GM18951 (cell line): ENCODE measurements around the gene DUSP2.

ENCODE experiments used
- POLR2A ChIP-seq: IDR thresholded peaks from 4 replicates; pipeline ENCODE4 v1.6.1; 2011; ENCODE audit warnings: mild to moderate bottlenecking; ENCODE audit not compliant: insufficient read length, insufficient read depth; ENCODE audit errors: extremely low read depth
- in situ Hi-C: fragments of 300-500 bp; cut with MboI; formaldehyde crosslinking; loops from one replicate; pipeline ENCODE4 v1.12.0; 2022; ENCODE audit warnings: low sequenced_read_pairs, mixed read lengths, inconsistent platforms; ENCODE audit not compliant: unreplicated experiment

DUSP2 gene

GRCh38 chr2:96099861-96100798, 45.1 kb downstream of the DUSP2 start:
- in situ Hi-C loops = loop anchor here (10.0 to 25.0 kb wide), 2 partner anchors 85 to 313 kb away; no protein-coding TSS in a partner anchor
- TF ChIP-seq POLR2A = no peak

- TF ChIP-seq POLR2A = no peak
- in situ Hi-C loops = loop anchor here (10.0 to 25.0 kb wide), 2 partner anchors 84 to 312 kb away; no protein-coding TSS in a partner anchor
Observed at GRCh38 chr2:96098900-96099590, 46.2 kb downstream of the DUSP2 start.

- in situ Hi-C loops = loop anchor here (10.0 to 25.0 kb wide), 2 partner anchors 83 to 311 kb away; no protein-coding TSS in a partner anchor
- TF ChIP-seq POLR2A = no peak
Observed at GRCh38 chr2:96097951-96098823, 47.1 kb downstream of the DUSP2 start.

GRCh38 chr2:96097441-96097840, 47.8 kb downstream of the DUSP2 start:
- TF ChIP-seq POLR2A = no peak
- in situ Hi-C loops = loop anchor here (10.0 to 25.0 kb wide), 2 partner anchors 83 to 310 kb away; no protein-coding TSS in a partner anchor

- no peak for TF ChIP-seq POLR2A
- in situ Hi-C loops = loop anchor here (10.0 to 25.0 kb wide), 2 partner anchors 80 to 308 kb away; no protein-coding TSS in a partner anchor
Observed at GRCh38 chr2:96095116-96095636, 50.1 kb downstream of the DUSP2 start.

- TF ChIP-seq POLR2A = no peak
- in situ Hi-C loops = loop anchor here (10.0 to 25.0 kb wide), 2 partner anchors 79 to 306 kb away; no protein-coding TSS in a partner anchor
Observed at GRCh38 chr2:96093528-96093927, 51.7 kb downstream of the DUSP2 start.
